Esophagus squamous epithelium (tissue), 5 donors: ENCODE measurements around the gene ERGIC2. TPM values are rescaled to one million over a fixed set of nuclear protein-coding genes. Genes with fewer than 3 reads are reported as not detected.
A peak's percentile ranks its signal among the peaks of the same experiment; 100 is the strongest.
"Not testable (repeated sequence)": the region's sequence is repeated elsewhere in the genome, so short reads cannot be mapped to it uniquely, and the experiment has no call there.

Source experiments
- DNase-seq: peaks from one replicate; lab custom pipeline; 2025; lab: John Stamatoyannopoulos, UW
- H3K27ac ChIP-seq, 4 donors: fragments of 200-600 bp; sonication (generic); one replicate each; pipeline ENCODE4 v1.5.1; 2016 to 2019; ENCODE audit warnings: mild to moderate bottlenecking in 1 of 4
- H3K27me3 ChIP-seq, 4 donors: fragments of 200-600 bp; sonication (generic); 1 replicate in 3 of 4; 2 replicates in 1 of 4; pipeline versions ENCODE4 v1.5.1 to v1.6.0; 2017 to 2021; ENCODE audit warnings: antibody characterized with exemption in 1 of 4
- H3K36me3 ChIP-seq, 3 donors: fragments of 200-600 bp; sonication (generic); one replicate each; pipeline ENCODE4 v1.5.1; 2016 to 2019
- H3K4me1 ChIP-seq, 3 donors: fragments of 200-600 bp; sonication (generic); one replicate each; pipeline ENCODE4 v1.5.1; 2017 to 2019
- H3K4me3 ChIP-seq, 4 donors: fragments of 200-600 bp; sonication (generic); 1 replicate in 3 of 4; 2 replicates in 1 of 4; pipeline ENCODE4 v1.5.1; 2016 to 2019; ENCODE audit warnings: mild to moderate bottlenecking in 2 of 4, moderate library complexity in 1 of 4
- H3K9me3 ChIP-seq, 3 donors: fragments of 200-600 bp; sonication (generic); one replicate each; pipeline ENCODE4 v1.5.1; 2016 to 2019
- POLR2A ChIP-seq, 4 donors: fragments of 450-650 bp; IDR thresholded peaks; one replicate each; pipeline ENCODE4 v1.6.1; 2017; ENCODE audit warnings: antibody characterized with exemption in 4 of 4, mild to moderate bottlenecking in 4 of 4, moderate library complexity in 3 of 4
- WGBS, 2 donors: methylation state at CpG; one replicate each; pipeline ENCODE4 v1.1.5; 2018; 5-methylcytosine and 5-hydroxymethylcytosine counted together
- intact Hi-C: fragments of 100-400 bp; cut with DNase I; formaldehyde crosslinking; loops from one replicate; pipeline ENCODE4 v1.15.0; 2022
- total RNA-seq, 4 donors: library from RNA; depleted of rRNA; stranded (reverse); fragments of >200 nt; gene quantifications; one replicate each; pipeline ENCODE4 v1.1.0, GENCODE V29; 2016
- TF ChIP-seq, protein P1 (sequence below), 6 experiments: fragments of 450-650 bp in 4 of 6; fragments of 200-600 bp in 2 of 6; sonication (generic) in 2 of 6; IDR thresholded peaks; one replicate each; pipeline ENCODE4 v1.5.1; 2016 to 2019; ENCODE audit warnings: antibody characterized with exemption in 6 of 6, mild to moderate bottlenecking in 4 of 6, moderate library complexity in 4 of 6
- donor health status: DM: yes; HTN: yes; CAD: no.

The ERGIC2 gene
- total RNA-seq, 4 donors from 2014 or later, result 48.0 to 99.0 (median 64.5) TPM

DNA sequence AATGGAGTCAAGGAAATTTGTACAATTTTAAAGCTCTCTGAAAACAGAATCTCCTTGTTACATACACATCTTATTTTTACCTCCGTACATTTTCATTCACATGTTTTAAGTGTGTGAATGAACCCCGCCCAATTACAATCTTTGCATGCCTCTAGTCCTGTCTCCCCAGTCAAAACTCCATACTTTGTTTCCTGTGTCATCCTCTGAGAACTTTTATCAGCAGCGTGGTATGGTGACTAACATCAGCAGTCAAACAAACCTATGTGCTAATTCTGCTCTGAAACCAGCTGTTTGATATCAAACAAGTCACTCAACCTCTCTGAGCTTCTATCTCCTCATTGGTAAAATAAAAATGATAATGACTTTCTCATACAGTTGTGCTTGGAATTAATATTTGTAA lies 15.8 kb upstream of the ERGIC2 start:
- no peaks in the 10 kb centered on the region for H3K27me3 ChIP-seq
- intact Hi-C loops, result no loop called here
- H3K9me3 ChIP-seq, result no peaks in the 10 kb centered on the region
- H3K27ac ChIP-seq, result no peak overlapping the region
- TF ChIP-seq POLR2A (IDR thresholded peaks at IDR 0.05), result no peak
- TF ChIP-seq, protein P1, sequence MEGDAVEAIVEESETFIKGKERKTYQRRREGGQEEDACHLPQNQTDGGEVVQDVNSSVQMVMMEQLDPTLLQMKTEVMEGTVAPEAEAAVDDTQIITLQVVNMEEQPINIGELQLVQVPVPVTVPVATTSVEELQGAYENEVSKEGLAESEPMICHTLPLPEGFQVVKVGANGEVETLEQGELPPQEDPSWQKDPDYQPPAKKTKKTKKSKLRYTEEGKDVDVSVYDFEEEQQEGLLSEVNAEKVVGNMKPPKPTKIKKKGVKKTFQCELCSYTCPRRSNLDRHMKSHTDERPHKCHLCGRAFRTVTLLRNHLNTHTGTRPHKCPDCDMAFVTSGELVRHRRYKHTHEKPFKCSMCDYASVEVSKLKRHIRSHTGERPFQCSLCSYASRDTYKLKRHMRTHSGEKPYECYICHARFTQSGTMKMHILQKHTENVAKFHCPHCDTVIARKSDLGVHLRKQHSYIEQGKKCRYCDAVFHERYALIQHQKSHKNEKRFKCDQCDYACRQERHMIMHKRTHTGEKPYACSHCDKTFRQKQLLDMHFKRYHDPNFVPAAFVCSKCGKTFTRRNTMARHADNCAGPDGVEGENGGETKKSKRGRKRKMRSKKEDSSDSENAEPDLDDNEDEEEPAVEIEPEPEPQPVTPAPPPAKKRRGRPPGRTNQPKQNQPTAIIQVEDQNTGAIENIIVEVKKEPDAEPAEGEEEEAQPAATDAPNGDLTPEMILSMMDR (IDR thresholded peaks at IDR 0.05), result no peak
- 74 to 75% methylated on average over 3 of the region's 3 CpGs for WGBS, 2 donors
- no peak for DNase-seq
- no peaks in the 10 kb centered on the region for H3K36me3 ChIP-seq
- H3K4me3 ChIP-seq, result no peak overlapping the region
- H3K4me1 ChIP-seq, result no peaks in the 10 kb centered on the region

DNA sequence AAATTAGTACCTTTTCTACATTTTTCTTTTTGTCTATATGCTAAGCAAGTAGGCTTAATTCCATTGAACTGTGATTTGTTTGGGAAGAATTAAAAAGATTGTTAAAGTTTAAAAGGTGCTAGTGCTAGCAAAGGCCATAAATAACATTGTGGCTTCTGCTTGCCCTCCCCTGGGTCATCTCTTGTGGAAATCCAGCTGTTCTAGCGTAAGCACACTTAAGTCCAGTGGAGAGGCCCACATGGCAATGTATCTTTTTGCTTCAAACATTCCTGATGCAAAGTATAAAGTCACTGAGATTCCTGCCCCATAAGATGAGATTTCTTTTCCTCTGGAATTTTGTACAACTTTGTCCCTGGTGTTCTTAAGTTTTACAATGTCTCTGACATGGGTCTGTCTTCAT lies 14.4 kb upstream of the ERGIC2 start:
- Histone ChIP-seq H3K27me3 (no peaks in the 10 kb centered on the region), H3K4me1 (no peaks in the 10 kb centered on the region), H3K36me3 (no peaks in the 10 kb centered on the region), H3K4me3 (no peak overlapping the region), H3K27ac (no peak overlapping the region), H3K9me3 (no peaks in the 10 kb centered on the region)
- intact Hi-C loops, result no loop called here
- DNase-seq, result no peak
- TF ChIP-seq, protein P1 (IDR thresholded peaks at IDR 0.05), result no peak
- no peak for TF ChIP-seq POLR2A (IDR thresholded peaks at IDR 0.05)
- 85 to 92% methylated on average over 1 of the region's 1 CpG for WGBS, 2 donors

DNA sequence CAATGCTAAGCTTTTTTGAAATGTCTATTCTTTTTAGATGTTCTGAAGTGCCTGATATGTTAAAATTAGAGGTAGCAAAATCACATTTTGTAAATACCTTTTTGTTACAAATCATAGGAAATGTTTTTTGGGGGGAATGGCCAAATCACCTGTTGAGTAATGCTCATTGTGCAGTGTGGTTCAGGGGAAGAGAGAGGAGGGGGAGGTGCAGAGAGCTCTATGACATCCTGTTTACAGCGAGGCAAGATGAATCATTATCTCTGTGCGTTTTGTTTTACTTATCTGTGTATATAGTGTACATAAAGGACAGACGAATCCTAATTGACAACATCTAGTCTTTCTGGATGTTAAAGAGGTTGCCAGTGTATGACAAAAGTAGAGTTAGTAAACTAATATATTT lies 9.4 kb upstream of the ERGIC2 start:
- DNase-seq, H3K4me1 ChIP-seq, H3K4me3 ChIP-seq, H3K27me3 ChIP-seq, intact Hi-C loops, H3K9me3 ChIP-seq, H3K27ac ChIP-seq, H3K36me3 ChIP-seq: not testable (repeated sequence)
- 57 to 60% methylated on average over 3 of the region's 3 CpGs for WGBS, 2 donors

DNA sequence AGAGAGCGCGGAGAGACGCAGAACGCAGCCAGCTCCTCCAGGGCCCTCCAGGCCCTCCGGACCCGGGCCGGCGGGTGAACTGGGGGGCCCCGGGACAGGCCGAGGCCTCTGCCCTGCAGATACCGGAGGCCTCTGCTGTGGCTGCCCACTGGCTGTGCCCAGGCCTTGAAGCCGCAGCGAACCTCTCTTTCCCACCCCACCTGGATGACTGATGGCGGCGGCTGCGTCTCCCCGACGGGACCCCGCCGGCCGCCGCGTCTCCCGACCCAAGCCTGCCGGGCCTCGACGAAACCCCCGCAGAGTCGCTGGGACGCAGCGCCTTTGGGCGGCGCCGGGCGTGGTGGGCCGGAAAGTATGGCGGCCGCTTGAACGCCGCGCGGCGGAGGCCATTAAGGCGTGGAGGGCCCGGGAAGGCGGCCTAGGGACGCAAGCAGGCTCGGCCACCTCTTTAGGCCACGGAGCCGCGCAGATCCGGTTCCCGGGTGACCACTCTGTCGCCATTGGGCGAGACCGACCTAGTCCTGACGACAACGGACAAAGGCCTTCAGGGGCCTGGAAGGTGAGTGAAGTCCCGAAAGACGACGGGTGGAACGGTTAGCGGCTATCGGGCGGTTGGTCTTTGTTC lies 8.4 kb upstream of the ERGIC2 start:
- no peaks in the 10 kb centered on the region for H3K27me3 ChIP-seq
- intact Hi-C loops, result no loop called here
- no peaks in the 10 kb centered on the region for H3K9me3 ChIP-seq
- DNase-seq, result no peak
- no peak overlapping the region for H3K4me3 ChIP-seq
- WGBS, 2 donors, result 91 to 93% methylated on average over 16 to 31 of the region's 65 CpGs
- H3K36me3 ChIP-seq, result no peaks in the 10 kb centered on the region
- H3K27ac ChIP-seq, result peak overlapping the region in 1 of 4 donors; percentile 10
- H3K4me1 ChIP-seq, result no peaks in the 10 kb centered on the region
- TF ChIP-seq POLR2A (IDR thresholded peaks at IDR 0.05), result no peak
- TF ChIP-seq, protein P1 (IDR thresholded peaks at IDR 0.05), result no peak

GRCh38 chr12:29386084-29386680 lies 5.2 kb upstream of the ERGIC2 start:
- DNase-seq, H3K27ac ChIP-seq, H3K27me3 ChIP-seq, H3K4me1 ChIP-seq, intact Hi-C loops, H3K36me3 ChIP-seq, H3K9me3 ChIP-seq, H3K4me3 ChIP-seq: not testable (repeated sequence)
- no CpG with 5 or more reads among the region's 36 CpGs for WGBS, 2 donors

- H3K27ac ChIP-seq, DNase-seq, H3K4me3 ChIP-seq, H3K27me3 ChIP-seq, intact Hi-C loops, H3K9me3 ChIP-seq, H3K36me3 ChIP-seq, H3K4me1 ChIP-seq: not testable (repeated sequence)
- 89 to 91% methylated on average over 12 to 15 of the region's 17 CpGs for WGBS, 2 donors
These were observed 4.2 kb upstream of the ERGIC2 start for GRCh38 chr12:29385194-29385593.
